Neural cell (in vitro differentiated cells): ENCODE measurements around the gene ATRAID. TPM values are rescaled to one million over a fixed set of nuclear protein-coding genes. Genes with fewer than 3 reads are reported as not detected.

Experiments
- H2AFZ ChIP-seq: fragments of 200-600, 300-800 bp; sonication (generic), shearing (Covaris generic); 2 replicates; pipeline ENCODE4 v1.6.0; 2014; ENCODE audit warnings: low read depth, mild to moderate bottlenecking, antibody characterized with exemption, low read length, moderate library complexity
- H3F3A ChIP-seq: fragments of 200-600 bp; shearing (Covaris generic); 2 replicates; pipeline ENCODE4 v1.6.1; 2016; ENCODE audit warnings: mild to moderate bottlenecking, moderate library complexity, mixed read lengths, antibody characterized with exemption, low read length; ENCODE audit not compliant: insufficient read depth, poor library complexity, severe bottlenecking
- H3K27ac ChIP-seq: fragments of 200-600, 300-800 bp; sonication (generic), shearing (Covaris generic); 2 replicates; pipeline ENCODE4 v1.5.1; 2014; ENCODE audit warnings: mild to moderate bottlenecking, low read length, moderate library complexity
- H3K27me3 ChIP-seq: fragments of 300-800, 200-600 bp; sonication (generic), shearing (Covaris generic); 2 replicates; pipeline ENCODE4 v1.6.0; 2014; ENCODE audit warnings: mild to moderate bottlenecking, low read depth, low read length, moderate library complexity; ENCODE audit not compliant: insufficient read depth
- H3K36me3 ChIP-seq: fragments of 300-800, 200-600 bp; sonication (generic), shearing (Covaris generic); 2 replicates; pipeline ENCODE4 v1.5.1; 2014; ENCODE audit warnings: mild to moderate bottlenecking, antibody characterized with exemption, low read length, moderate library complexity; ENCODE audit not compliant: insufficient read depth
- H3K4me2 ChIP-seq: fragments of 300-800, 200-600 bp; sonication (generic), shearing (Covaris generic); 2 replicates; pipeline ENCODE4 v1.6.0; 2014; ENCODE audit warnings: mild to moderate bottlenecking, low read length
- H3K4me3 ChIP-seq: fragments of 300-800, 200-600 bp; sonication (generic), shearing (Covaris generic); 2 replicates; pipeline ENCODE4 v1.5.1; 2014; ENCODE audit warnings: mild to moderate bottlenecking, low read length, moderate library complexity
- H3K79me2 ChIP-seq: fragments of 200-600 bp; shearing (Covaris generic); replicated peaks from 2 replicates; pipeline ENCODE4 v1.6.0; 2014; ENCODE audit warnings: mild to moderate bottlenecking, low read length, moderate library complexity; ENCODE audit not compliant: insufficient read depth
- H3K9ac ChIP-seq: fragments of 300-800, 200-600 bp; sonication (generic), shearing (Covaris generic); 2 replicates; pipeline ENCODE4 v1.6.1; 2016; ENCODE audit warnings: mild to moderate bottlenecking, low read length, mixed read lengths
- H3K9me2 ChIP-seq: fragments of 200-600 bp; shearing (Covaris generic); 2 replicates; pipeline ENCODE4 v1.6.1; 2016; ENCODE audit warnings: mild to moderate bottlenecking, low read length, mixed read lengths; ENCODE audit not compliant: insufficient read depth
- H3K9me3 ChIP-seq: fragments of 200-600, 300-800 bp; sonication (generic), shearing (Covaris generic); 2 replicates; pipeline ENCODE4 v1.6.1; 2016; ENCODE audit warnings: mild to moderate bottlenecking, mixed run types, low read length, moderate library complexity, mixed read lengths
- H4K20me1 ChIP-seq: fragments of 200-600 bp; shearing (Covaris generic); 2 replicates; pipeline ENCODE4 v1.6.1; 2016; ENCODE audit warnings: mild to moderate bottlenecking, mixed run types; ENCODE audit not compliant: insufficient read depth
- EP300 ChIP-seq: fragments of 450-650 bp; conservative IDR thresholded peaks from 2 replicates; pipeline ENCODE4 v1.6.1; 2014; ENCODE audit warnings: antibody characterized with exemption, mild to moderate bottlenecking, moderate library complexity; ENCODE audit not compliant: poor library complexity, severe bottlenecking
- EZH2 ChIP-seq: fragments of 200-600, 300-800 bp; shearing (Covaris generic), sonication (generic); IDR thresholded peaks from 2 replicates; pipeline ENCODE4 v1.6.1; 2014; ENCODE audit warnings: antibody characterized with exemption, low read length, borderline replicate concordance, mild to moderate bottlenecking; ENCODE audit not compliant: insufficient read depth, poor library complexity, severe bottlenecking
- MXI1 ChIP-seq: fragments of 450-650 bp; conservative IDR thresholded peaks from 2 replicates; pipeline ENCODE4 v1.6.1; 2014; ENCODE audit warnings: antibody characterized with exemption, mild to moderate bottlenecking; ENCODE audit not compliant: poor library complexity, severe bottlenecking
- POLR2AphosphoS5 ChIP-seq: IDR thresholded peaks from 2 replicates; pipeline ENCODE4 v1.6.1; 2012
- RAD21 ChIP-seq: fragments of 450-650 bp; conservative IDR thresholded peaks from 2 replicates; pipeline ENCODE4 v1.6.1; 2014; ENCODE audit warnings: antibody characterized with exemption, mild to moderate bottlenecking, moderate library complexity
- SMC3 ChIP-seq: fragments of 450-650 bp; conservative IDR thresholded peaks from 2 replicates; pipeline ENCODE4 v1.6.1; 2014; ENCODE audit warnings: antibody characterized with exemption, mild to moderate bottlenecking, moderate library complexity; ENCODE audit not compliant: poor library complexity
- TAF1 ChIP-seq: IDR thresholded peaks from 2 replicates; pipeline ENCODE4 v1.6.1; 2012; ENCODE audit warnings: low read depth
- polyA plus RNA-seq: library from polyadenylated mRNA; depleted of rRNA; stranded (reverse); fragments of >200 nt; gene quantifications from 2 replicates; pipeline ENCODE4 v1.2.3, GENCODE V29; 2014
- TF ChIP-seq, protein P1 (sequence below): IDR thresholded peaks from 2 replicates; pipeline ENCODE4 v1.6.1; 2012; ENCODE audit warnings: borderline replicate concordance
- TF ChIP-seq, protein P2 (sequence below): fragments of 450-650 bp; IDR thresholded peaks from 2 replicates; pipeline ENCODE4 v1.5.1; 2014; ENCODE audit warnings: antibody characterized with exemption, mild to moderate bottlenecking, moderate library complexity; ENCODE audit not compliant: poor library complexity, severe bottlenecking

Gene ATRAID
- polyA plus RNA-seq, 1 donor from 2014 or later: 94.3 TPM

DNA sequence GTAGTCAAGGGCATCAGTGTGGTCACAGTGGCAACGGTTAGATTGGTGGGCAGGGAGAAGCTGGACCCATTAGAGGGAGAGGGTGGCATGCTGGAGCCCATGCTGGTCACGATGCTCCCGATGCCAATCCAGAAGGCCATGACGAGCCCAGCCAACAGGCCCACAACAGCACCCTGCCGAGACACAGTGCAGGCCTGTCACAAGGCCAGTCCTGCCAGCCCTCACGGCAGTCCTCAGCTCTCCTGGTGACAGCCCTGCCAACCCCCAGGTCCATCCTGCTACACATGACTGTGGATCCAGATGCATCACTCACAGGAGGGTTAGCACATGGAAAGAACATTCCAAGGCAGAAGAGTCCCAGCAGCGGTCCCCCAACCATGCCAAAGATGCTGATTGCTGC, 10.2 kb upstream of the ATRAID start (continued):
- no peak for TF ChIP-seq SMC3

DNA sequence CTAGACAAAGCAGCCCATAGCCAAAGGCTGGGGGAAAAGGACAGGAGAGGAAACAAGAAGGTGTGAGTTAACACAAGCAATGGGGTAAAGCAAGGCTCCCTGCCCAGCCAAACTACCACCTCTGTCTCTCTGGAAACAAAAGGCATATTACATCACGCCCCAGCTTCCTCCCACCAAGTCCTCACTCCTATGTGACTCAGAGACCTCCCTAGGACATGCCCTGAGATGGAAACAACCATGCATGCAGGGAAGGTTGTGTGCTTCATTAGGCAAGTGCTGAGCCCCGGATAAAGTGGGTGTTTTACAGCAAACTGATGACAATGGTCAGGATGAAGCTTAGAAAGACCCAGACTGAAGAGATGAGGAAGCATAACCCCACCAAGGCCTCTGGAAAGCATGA, 9.0 kb upstream of the ATRAID start:
- TF ChIP-seq, protein P1, sequence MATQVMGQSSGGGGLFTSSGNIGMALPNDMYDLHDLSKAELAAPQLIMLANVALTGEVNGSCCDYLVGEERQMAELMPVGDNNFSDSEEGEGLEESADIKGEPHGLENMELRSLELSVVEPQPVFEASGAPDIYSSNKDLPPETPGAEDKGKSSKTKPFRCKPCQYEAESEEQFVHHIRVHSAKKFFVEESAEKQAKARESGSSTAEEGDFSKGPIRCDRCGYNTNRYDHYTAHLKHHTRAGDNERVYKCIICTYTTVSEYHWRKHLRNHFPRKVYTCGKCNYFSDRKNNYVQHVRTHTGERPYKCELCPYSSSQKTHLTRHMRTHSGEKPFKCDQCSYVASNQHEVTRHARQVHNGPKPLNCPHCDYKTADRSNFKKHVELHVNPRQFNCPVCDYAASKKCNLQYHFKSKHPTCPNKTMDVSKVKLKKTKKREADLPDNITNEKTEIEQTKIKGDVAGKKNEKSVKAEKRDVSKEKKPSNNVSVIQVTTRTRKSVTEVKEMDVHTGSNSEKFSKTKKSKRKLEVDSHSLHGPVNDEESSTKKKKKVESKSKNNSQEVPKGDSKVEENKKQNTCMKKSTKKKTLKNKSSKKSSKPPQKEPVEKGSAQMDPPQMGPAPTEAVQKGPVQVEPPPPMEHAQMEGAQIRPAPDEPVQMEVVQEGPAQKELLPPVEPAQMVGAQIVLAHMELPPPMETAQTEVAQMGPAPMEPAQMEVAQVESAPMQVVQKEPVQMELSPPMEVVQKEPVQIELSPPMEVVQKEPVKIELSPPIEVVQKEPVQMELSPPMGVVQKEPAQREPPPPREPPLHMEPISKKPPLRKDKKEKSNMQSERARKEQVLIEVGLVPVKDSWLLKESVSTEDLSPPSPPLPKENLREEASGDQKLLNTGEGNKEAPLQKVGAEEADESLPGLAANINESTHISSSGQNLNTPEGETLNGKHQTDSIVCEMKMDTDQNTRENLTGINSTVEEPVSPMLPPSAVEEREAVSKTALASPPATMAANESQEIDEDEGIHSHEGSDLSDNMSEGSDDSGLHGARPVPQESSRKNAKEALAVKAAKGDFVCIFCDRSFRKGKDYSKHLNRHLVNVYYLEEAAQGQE: no peak
- TF ChIP-seq MXI1 (no peak), RAD21 (no peak), SMC3 (no peak), POLR2AphosphoS5 (no peak), TAF1 (no peak), EZH2 (no peak)
- H3K27ac ChIP-seq: no peak overlapping the region
- no peaks in the 10 kb centered on the region for H3K79me2 ChIP-seq
- H3K9ac ChIP-seq: no peak overlapping the region
- no peak overlapping the region for H3K4me3 ChIP-seq
- no peaks in the 10 kb centered on the region for H3K27me3 ChIP-seq
- no peaks in the 10 kb centered on the region for H4K20me1 ChIP-seq
- no peaks in the 10 kb centered on the region for H3K9me2 ChIP-seq
- H2AFZ ChIP-seq: no peak overlapping the region
- H3K36me3 ChIP-seq: peaks cover 3% of the 10 kb centered on the region
- no peaks in the 10 kb centered on the region for H3K9me3 ChIP-seq
- no peak overlapping the region for H3K4me2 ChIP-seq
- no peaks in the 10 kb centered on the region for H3F3A ChIP-seq

DNA sequence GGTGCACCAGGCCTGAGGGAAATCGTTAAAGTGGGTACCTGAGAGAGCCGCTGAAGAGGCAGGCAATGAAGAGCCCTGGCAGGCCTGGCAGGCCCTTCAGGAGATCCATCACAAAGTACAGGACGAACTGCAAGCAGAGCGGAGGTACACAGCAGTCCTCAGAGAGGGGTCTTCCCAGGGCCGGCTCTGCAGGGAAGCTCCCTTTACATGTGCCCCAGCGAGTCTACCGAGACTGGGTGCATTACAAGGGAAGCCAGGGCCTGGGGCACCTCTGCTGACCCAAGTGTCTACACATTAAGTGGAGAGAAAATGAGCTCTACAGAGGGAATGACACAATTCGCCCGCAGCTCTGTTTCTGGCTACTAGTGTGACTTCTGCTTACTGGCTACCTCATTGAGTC, 8.1 kb upstream of the ATRAID start:
- no peaks in the 10 kb centered on the region for H3K9me3 ChIP-seq
- no peaks in the 10 kb centered on the region for H3K27me3 ChIP-seq
- H3K4me2 ChIP-seq: no peak overlapping the region
- peaks cover 3% of the 10 kb centered on the region for H3K36me3 ChIP-seq
- H4K20me1 ChIP-seq: no peaks in the 10 kb centered on the region
- no peak overlapping the region for H3K4me3 ChIP-seq
- no peak overlapping the region for H3K27ac ChIP-seq
- no peaks in the 10 kb centered on the region for H3K79me2 ChIP-seq
- TF ChIP-seq POLR2AphosphoS5 (no peak), SMC3 (no peak), MXI1 (no peak), TAF1 (no peak), RAD21 (no peak), EP300 (no peak), EZH2 (no peak)
- TF ChIP-seq, protein P2, sequence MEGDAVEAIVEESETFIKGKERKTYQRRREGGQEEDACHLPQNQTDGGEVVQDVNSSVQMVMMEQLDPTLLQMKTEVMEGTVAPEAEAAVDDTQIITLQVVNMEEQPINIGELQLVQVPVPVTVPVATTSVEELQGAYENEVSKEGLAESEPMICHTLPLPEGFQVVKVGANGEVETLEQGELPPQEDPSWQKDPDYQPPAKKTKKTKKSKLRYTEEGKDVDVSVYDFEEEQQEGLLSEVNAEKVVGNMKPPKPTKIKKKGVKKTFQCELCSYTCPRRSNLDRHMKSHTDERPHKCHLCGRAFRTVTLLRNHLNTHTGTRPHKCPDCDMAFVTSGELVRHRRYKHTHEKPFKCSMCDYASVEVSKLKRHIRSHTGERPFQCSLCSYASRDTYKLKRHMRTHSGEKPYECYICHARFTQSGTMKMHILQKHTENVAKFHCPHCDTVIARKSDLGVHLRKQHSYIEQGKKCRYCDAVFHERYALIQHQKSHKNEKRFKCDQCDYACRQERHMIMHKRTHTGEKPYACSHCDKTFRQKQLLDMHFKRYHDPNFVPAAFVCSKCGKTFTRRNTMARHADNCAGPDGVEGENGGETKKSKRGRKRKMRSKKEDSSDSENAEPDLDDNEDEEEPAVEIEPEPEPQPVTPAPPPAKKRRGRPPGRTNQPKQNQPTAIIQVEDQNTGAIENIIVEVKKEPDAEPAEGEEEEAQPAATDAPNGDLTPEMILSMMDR: no peak
- TF ChIP-seq, protein P1: no peak
- no peaks in the 10 kb centered on the region for H3F3A ChIP-seq
- no peak overlapping the region for H3K9ac ChIP-seq
- no peak overlapping the region for H2AFZ ChIP-seq
- H3K9me2 ChIP-seq: no peaks in the 10 kb centered on the region
